Renal cortical epithelial cell (primary cell): ENCODE data around the gene CAMK4. TPM values are rescaled to one million over a fixed set of nuclear protein-coding genes. Genes with fewer than 3 reads are reported as not detected.
"Not testable (repeated sequence)": the region's sequence is repeated elsewhere in the genome, so short reads cannot be mapped to it uniquely, and the experiment has no call there.

Experiments used
- DNase-seq: peaks from one replicate; pipeline ENCODE4 v3.0.0-alpha.2; 2011; ENCODE audit warnings: low read depth
- total RNA-seq: library from RNA; depleted of rRNA; stranded (reverse); fragments of >200 nt; gene quantifications from 2 replicates; pipeline ENCODE4 v1.2.3, GENCODE V29; 2014

The CAMK4 gene
- total RNA-seq, 1 donor from 2014 or later = 0.20 TPM

- DNase-seq = no peak
Measured at GRCh38 chr5:111310711-111311620, 86.8 kb downstream of the CAMK4 start.

DNA sequence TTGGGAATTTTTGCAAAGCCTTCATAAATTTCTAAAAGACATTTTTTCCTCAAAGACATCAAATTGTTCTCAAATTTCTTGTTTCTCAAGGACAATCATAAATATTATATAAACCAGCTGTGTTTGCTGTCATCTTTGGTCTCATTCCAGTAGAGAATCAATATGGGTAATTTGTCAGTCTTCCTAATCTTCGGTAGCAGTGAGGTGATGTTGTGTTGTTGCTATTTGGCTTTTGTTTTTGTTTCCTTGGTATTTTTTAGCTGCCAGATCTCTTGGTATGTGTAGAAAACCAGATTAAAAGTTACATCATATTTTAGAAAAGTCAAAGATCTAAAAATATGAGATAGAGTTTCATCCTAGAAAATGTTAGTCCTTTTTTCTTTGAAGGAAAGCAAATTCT is 87.5 kb downstream of the CAMK4 start:
- DNase-seq = no peak

- DNase-seq = no peak
Measured at GRCh38 chr5:111313017-111313724, 89.0 kb downstream of the CAMK4 start.

GRCh38 chr5:111320953-111321352 is 96.8 kb downstream of the CAMK4 start:
- DNase-seq = no peak

- no peak for DNase-seq
Measured at GRCh38 chr5:111321376-111321775, 97.2 kb downstream of the CAMK4 start.

DNA sequence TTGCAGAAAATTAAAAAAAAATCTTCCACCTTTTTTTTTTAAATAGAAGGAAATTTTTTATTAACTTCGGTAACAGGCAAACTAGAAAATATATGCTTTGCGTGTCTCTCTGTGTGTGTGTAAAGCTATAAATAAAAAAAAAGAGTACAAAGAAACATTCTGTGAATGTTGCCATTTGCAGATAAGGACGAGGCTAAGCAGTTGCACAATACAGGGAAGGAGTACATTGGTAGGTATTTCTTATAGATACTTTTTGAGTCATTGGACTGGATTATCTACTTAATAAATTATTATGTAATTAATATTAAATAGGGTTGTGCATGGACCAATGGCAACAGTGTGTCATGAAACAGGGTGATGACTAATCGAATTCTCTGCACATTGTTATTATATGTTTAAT is 102.4 kb downstream of the CAMK4 start:
- no peak for DNase-seq

DNA sequence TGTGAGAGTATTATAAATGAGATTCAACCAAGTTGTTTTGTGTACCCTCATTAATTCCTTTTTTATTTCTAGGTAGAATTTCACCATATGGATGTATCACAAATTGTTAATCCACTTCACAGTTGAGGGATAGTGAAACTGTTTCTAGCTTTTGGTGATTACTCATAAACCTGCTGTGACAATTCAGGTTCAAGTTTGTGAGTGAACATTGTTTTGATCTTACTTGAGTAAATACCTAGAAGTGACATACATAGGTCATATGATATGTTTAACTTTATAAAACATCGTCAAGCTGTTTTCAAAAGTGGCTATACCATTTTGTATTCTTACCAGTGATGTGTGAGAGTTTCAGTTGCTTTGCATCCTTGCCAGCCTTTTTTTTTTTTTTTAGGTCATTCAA is 112.9 kb downstream of the CAMK4 start:
- peak; percentile 8 for DNase-seq

GRCh38 chr5:111337688-111338087 is 113.5 kb downstream of the CAMK4 start:
- DNase-seq = no peak

DNA sequence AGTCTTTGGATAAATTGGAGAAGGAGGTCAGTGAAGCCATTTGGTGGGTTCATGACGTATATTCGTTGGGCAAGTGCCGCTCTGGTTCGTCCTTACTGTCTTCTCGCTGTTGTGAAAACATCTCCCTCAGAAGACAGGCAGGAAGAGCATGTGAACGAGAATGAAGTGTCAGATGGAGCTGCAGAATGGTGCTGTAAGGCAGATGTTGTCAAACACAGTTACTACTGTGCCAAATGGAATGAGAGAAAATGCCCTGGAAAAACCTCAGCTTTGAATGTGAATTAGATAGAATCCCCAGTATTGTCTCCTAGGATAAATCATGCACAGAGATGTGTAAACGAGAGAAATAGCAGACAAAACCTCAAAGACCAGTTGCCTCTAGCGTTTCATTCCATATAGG is 121.5 kb downstream of the CAMK4 start:
- no peak for DNase-seq

DNA sequence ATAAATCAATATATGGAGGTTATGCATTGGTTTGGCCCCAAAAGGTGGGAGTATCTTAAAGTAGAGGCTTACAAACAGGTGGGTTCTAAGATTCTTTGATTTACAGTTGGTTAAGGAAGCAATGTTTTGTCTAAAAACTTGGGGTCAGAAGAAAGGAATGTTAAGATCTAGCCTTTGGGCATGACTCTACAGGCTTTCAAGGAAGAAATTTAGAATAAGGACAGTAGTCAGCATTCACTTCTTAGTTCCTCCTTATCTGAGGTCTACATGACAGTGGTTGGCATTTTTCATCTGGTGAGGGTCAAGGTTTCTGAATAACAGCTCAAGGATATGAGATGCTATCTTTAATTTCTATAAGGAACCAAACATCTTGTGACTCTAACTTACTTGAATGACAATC is 122.8 kb downstream of the CAMK4 start:
- no peak for DNase-seq

DNA sequence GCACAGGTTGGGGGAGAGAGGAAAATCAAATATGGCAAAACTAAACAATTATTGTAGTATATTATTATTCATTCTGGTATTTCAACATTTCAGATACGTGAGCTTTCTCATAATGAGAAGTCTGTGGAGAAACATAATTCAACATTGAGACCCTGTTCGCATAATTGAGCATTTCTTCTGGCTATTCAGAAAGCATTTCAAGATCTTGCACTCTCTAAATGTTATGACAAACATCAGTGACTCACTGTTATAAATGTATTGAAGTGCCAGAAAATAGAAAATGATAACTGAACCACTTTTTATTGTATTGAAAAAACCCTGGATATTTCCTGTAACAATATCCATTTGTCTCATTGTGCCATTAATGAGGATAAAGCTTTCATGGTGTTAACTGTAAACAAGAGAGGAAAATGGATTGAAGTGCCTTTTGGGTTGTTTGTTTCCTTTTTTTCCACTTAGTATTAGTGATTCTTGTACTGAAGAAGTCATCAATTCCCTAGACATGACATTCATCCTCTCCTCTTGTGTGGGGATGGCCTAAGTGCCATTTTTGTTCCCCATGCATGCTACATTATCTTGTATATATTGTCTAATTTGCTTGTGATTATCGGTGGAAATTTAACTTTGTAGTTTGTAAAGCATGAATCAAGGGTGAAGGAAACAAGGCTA is 124.6 kb downstream of the CAMK4 start:
- DNase-seq = no peak

- DNase-seq = no peak
Measured at GRCh38 chr5:111349429-111349828, 125.2 kb downstream of the CAMK4 start.

DNA sequence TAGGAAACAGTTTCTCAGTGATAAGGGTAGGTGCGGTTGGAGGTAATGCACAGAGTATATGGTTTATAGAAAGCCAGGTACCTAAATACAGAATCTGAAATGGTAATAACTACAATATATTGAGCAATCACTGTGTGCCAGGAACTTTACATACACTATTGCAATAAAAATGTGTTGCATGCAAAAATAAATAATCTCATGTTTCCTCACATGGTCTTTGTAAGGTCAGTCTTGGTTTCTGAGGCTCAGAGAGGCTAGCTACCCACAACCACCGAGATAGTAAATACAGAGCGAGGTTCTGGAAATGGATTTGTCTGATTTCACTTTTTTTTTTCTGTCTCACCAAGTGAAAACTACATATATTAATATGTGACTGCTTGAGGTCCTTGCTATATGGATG is 128.9 kb downstream of the CAMK4 start:
- DNase-seq = no peak

GRCh38 chr5:111358726-111359125 is 134.5 kb downstream of the CAMK4 start:
- DNase-seq = not testable (repeated sequence)

GRCh38 chr5:111360173-111360572 is 136.0 kb downstream of the CAMK4 start:
- no peak for DNase-seq

DNA sequence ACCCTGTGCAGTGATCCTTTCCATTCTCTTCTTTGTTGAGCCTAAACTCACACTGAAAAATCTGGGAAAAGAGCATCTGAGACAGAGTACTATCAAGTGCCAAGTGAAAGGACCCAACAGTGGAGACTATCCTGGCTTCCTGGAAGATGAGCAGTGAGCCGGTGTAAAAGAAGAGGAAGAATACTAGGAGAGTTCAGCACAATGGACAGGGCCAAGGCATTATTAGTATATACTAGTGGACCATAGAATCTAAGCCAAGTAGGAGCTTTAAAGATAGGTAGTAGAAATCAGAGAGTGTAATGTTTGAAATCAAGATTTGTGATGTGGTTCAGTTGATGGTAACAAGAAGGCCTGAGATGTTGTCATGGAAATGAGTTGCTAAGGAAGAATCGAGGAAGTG is 140.8 kb downstream of the CAMK4 start:
- peak; percentile 6 for DNase-seq

GRCh38 chr5:111366388-111366787 is 142.2 kb downstream of the CAMK4 start:
- DNase-seq = no peak

DNA sequence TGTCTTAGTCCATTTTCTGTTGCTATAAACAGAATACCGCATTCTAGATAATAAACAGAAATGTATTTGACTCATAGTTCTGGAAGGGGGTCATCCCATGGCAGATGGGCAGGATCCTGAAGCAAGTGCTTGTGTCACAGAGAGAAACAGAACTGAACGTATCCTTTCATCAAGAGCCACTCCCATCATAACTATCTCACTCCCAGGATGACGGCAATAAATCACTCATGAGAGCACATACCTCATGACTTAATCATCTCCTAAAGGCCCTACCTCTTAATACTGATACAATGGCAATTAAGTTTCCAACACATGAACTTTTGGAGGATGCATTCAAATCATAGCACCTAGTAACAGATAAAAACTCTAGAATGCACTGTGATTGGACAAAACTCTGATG is 142.9 kb downstream of the CAMK4 start:
- peak; percentile 29 for DNase-seq

DNA sequence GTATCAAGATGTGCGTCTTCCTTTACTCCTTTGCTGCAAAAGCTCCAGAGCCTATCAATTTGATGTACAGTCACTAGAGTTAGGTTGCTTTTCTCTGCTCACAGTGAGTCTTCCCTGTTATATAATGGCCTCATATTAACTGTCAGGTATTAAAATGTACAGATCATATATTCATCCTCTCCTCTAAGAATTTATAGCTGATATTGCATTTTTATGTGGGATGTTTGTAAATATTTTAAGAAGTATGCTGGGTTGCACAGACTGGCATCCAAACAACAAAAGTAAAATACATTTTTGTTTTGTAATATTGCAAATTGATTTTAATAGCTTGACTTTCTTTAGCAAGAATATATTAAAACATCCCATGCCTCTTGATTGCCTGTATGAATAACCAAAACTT is 148.6 kb downstream of the CAMK4 start:
- DNase-seq = no peak

- no peak for DNase-seq
Measured at GRCh38 chr5:111374380-111374779, 150.2 kb downstream of the CAMK4 start.

- DNase-seq = no peak
Measured at GRCh38 chr5:111375645-111376044, 151.5 kb downstream of the CAMK4 start.

DNA sequence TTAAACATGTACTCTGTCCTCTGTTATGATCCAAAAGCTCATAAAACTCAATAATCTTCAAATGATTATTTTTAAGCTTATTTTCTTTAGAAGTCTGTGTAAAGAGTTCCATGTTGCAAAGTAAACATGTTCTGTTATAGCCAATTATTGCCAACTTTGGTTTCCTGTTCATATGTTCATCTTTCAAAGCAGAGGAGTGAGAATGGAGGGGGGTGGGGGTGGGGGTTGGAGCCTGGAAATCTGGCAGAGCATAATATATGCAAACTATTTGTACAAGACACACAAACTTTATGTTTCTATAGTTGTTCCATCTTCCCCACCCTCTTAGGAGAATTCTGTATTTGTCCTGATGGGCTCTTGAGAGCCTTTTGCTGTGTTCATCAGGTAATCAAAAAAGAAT is 153.1 kb downstream of the CAMK4 start:
- no peak for DNase-seq

DNA sequence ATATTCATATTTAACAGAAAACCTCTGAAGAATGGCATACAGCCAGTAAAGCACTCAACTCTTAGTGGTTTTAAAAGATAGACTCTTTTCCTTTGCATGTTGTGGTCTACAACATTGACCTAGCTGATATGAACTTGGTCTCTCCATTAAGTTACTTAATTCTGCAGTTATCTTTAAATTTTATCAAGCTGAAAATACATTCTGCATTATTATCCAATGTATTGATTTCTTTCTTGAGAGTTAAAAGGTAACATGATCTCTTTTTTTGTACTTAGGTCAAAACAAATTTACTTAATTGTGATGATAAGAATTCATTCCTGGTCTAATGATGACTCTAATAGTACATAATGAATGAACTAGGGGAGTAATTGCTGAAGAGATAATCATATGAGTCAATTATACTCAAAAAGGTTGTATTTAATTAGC is 155.2 kb downstream of the CAMK4 start:
- no peak for DNase-seq
